H9 (cell line): ENCODE results near the gene FREY1. TPM values are rescaled to one million over a fixed set of nuclear protein-coding genes. Genes with fewer than 3 reads are reported as not detected.

Experiments
- DNase-seq: peaks from one replicate; pipeline ENCODE4 v3.0.0-alpha.2; 2017
- H2AFZ ChIP-seq: one replicate; pipeline ENCODE4 v1.6.1; 2013; ENCODE audit warnings: mild to moderate bottlenecking, low read length, control low read depth, moderate library complexity
- H2AK5ac ChIP-seq: 2 replicates; pipeline ENCODE4 v1.6.1; 2013; ENCODE audit warnings: low read length, control low read depth, mixed read lengths; ENCODE audit not compliant: insufficient read length
- H2BK120ac ChIP-seq: one replicate; pipeline ENCODE4 v1.6.1; 2013; ENCODE audit warnings: low read depth, mild to moderate bottlenecking, low read length, control low read depth, inconsistent platforms; ENCODE audit not compliant: poor library complexity, severe bottlenecking
- H2BK12ac ChIP-seq: 2 replicates; pipeline ENCODE4 v1.6.1; 2013; ENCODE audit warnings: low read length, control low read depth, mixed read lengths, low read depth; ENCODE audit not compliant: insufficient read length
- H2BK15ac ChIP-seq: 2 replicates; pipeline ENCODE4 v1.6.1; 2013; ENCODE audit warnings: low read depth, low read length, control low read depth
- H2BK20ac ChIP-seq: one replicate; pipeline ENCODE4 v1.6.1; 2013; ENCODE audit warnings: low read depth, mild to moderate bottlenecking, low read length, control low read depth, inconsistent platforms; ENCODE audit not compliant: poor library complexity, severe bottlenecking
- H2BK5ac ChIP-seq: 2 replicates; pipeline ENCODE4 v1.6.1; 2013; ENCODE audit warnings: low read length, control low read depth, mixed read lengths; ENCODE audit not compliant: insufficient read length
- H3K14ac ChIP-seq: 2 replicates; pipeline ENCODE4 v1.6.1; 2013; ENCODE audit warnings: low read length, control low read depth; ENCODE audit not compliant: insufficient read depth
- H3K18ac ChIP-seq: 2 replicates; pipeline ENCODE4 v1.6.1; 2013; ENCODE audit warnings: low read depth, mild to moderate bottlenecking, mixed read lengths, low read length, control low read depth; ENCODE audit not compliant: insufficient read length
- H3K23ac ChIP-seq: 2 replicates; pipeline ENCODE4 v1.6.1; 2013; ENCODE audit warnings: low read length, control low read depth, mixed read lengths, low read depth; ENCODE audit not compliant: insufficient read length
- H3K23me2 ChIP-seq: 2 replicates; pipeline ENCODE4 v1.6.1; 2013; ENCODE audit warnings: low read depth, mild to moderate bottlenecking, mixed read lengths, low read length, control low read depth; ENCODE audit not compliant: insufficient read length, poor library complexity, severe bottlenecking
- H3K27ac ChIP-seq: 2 replicates; pipeline ENCODE4 v1.5.1; 2013; ENCODE audit warnings: low read length, control low read depth, mixed read lengths, low read depth; ENCODE audit not compliant: insufficient read length
- H3K27me3 ChIP-seq: 2 replicates; pipeline ENCODE4 v1.6.1; 2013; ENCODE audit warnings: low read length, control low read depth, inconsistent platforms; ENCODE audit not compliant: insufficient read depth
- H3K4ac ChIP-seq: 2 replicates; pipeline ENCODE4 v1.6.1; 2013; ENCODE audit warnings: low read depth, mild to moderate bottlenecking, control low read depth, inconsistent platforms, low read length, moderate library complexity
- H3K4me1 ChIP-seq: 2 replicates; pipeline ENCODE4 v1.6.1; 2013; ENCODE audit warnings: low read length, control low read depth, inconsistent platforms; ENCODE audit not compliant: insufficient read depth
- H3K4me2 ChIP-seq: 2 replicates; pipeline ENCODE4 v1.6.1; 2013; ENCODE audit warnings: low read length, control low read depth, mixed read lengths; ENCODE audit not compliant: insufficient read length, insufficient read depth
- H3K56ac ChIP-seq: 2 replicates; pipeline ENCODE4 v1.6.1; 2013; ENCODE audit warnings: low read depth, mild to moderate bottlenecking, mixed read lengths, low read length, control low read depth; ENCODE audit not compliant: insufficient read length
- H3K79me1 ChIP-seq: 2 replicates; pipeline ENCODE4 v1.6.1; 2013; ENCODE audit warnings: low read depth, mild to moderate bottlenecking, moderate library complexity, low read length, control low read depth, inconsistent platforms; ENCODE audit not compliant: insufficient read depth, poor library complexity, severe bottlenecking
- H3K79me2 ChIP-seq: 2 replicates; pipeline ENCODE4 v1.6.1; 2013; ENCODE audit warnings: low read length, control low read depth, inconsistent platforms; ENCODE audit not compliant: insufficient read depth
- H3K9ac ChIP-seq: 2 replicates; pipeline ENCODE4 v1.6.1; 2013; ENCODE audit warnings: low read length, control low read depth, mixed read lengths; ENCODE audit not compliant: insufficient read length; ENCODE audit errors: extremely low read depth
- H3K9me3 ChIP-seq: one replicate; pipeline ENCODE4 v1.6.1; 2013; ENCODE audit warnings: low read depth, low read length, inconsistent platforms; ENCODE audit not compliant: control insufficient read depth
- H3T11ph ChIP-seq: one replicate; pipeline ENCODE4 v1.6.1; 2013; ENCODE audit warnings: mild to moderate bottlenecking, low read length, control low read depth, inconsistent platforms
- H4K20me1 ChIP-seq: one replicate; pipeline ENCODE4 v1.6.1; 2013; ENCODE audit not compliant: control insufficient read depth, insufficient read length, insufficient read depth
- H4K5ac ChIP-seq: 2 replicates; pipeline ENCODE4 v1.6.1; 2013; ENCODE audit warnings: low read depth, mild to moderate bottlenecking, mixed read lengths, low read length, control low read depth; ENCODE audit not compliant: insufficient read length
- H4K8ac ChIP-seq: replicated peaks from 2 replicates; pipeline ENCODE4 v1.6.1; 2013; ENCODE audit warnings: low read length, control low read depth, mixed read lengths, low read depth; ENCODE audit not compliant: insufficient read length
- H4K91ac ChIP-seq: 2 replicates; pipeline ENCODE4 v1.6.1; 2013; ENCODE audit warnings: low read depth, mild to moderate bottlenecking, moderate library complexity, mixed read lengths, low read length, control low read depth; ENCODE audit not compliant: insufficient read length
- H3K27ac Mint-ChIP-seq, 3 experiments: 2 replicates in 2 of 3; 3 replicates in 1 of 3; pipeline ENCODE4 v1.8.0; 2020 to 2021; ENCODE audit warnings: mixed read lengths in 3 of 3, mild to moderate bottlenecking in 1 of 3, moderate library complexity in 1 of 3
- H3K27me3 Mint-ChIP-seq: 2 replicates; pipeline ENCODE4 v1.8.0; 2021; ENCODE audit warnings: low read depth, mild to moderate bottlenecking, moderate library complexity, mixed read lengths
- H3K36me3 Mint-ChIP-seq, 3 experiments: 2 replicates in 2 of 3; 3 replicates in 1 of 3; pipeline ENCODE4 v1.8.0; 2020 to 2021; ENCODE audit warnings: low read depth in 3 of 3, mixed read lengths in 3 of 3; ENCODE audit not compliant: insufficient read depth in 1 of 3
- H3K4me1 Mint-ChIP-seq, 2 experiments: 2 replicates each; pipeline ENCODE4 v1.8.0; 2020; ENCODE audit warnings: mixed read lengths in 2 of 2
- H3K4me3 Mint-ChIP-seq, 2 experiments: 2 replicates in 1 of 2; 3 replicates in 1 of 2; pipeline ENCODE4 v1.8.0; 2020 to 2021; ENCODE audit warnings: mild to moderate bottlenecking in 2 of 2, mixed read lengths in 2 of 2, moderate library complexity in 1 of 2
- H3K9me3 Mint-ChIP-seq, 2 experiments: 2 replicates in 1 of 2; 3 replicates in 1 of 2; pipeline ENCODE4 v1.8.0; 2020; ENCODE audit warnings: mild to moderate bottlenecking in 2 of 2, mixed read lengths in 2 of 2, moderate library complexity in 1 of 2
- CTCF ChIP-seq: fragments of 200-600 bp; sonication (generic); conservative IDR thresholded peaks from 3 replicates; pipeline ENCODE4 v1.8.0; 2021; ENCODE audit warnings: antibody characterized with exemption, mild to moderate bottlenecking
- whole genome bisulfite sequencing: extraction: QIAGEN DNeasy Blood & Tissue Kit; methylation state at CpG from one replicate; pipeline ENCODE4 v1.1.7; 2013; ENCODE audit warnings: missing lambda C conversion rate, low lambda C conversion rate, mixed read lengths; ENCODE audit not compliant: insufficient read length; ENCODE audit errors: extremely low coverage; 5-methylcytosine and 5-hydroxymethylcytosine counted together
- total RNA-seq: library from RNA; stranded (reverse); gene quantifications from 2 replicates; pipeline ENCODE4 v1.2.1, GENCODE V29; 2021

Gene FREY1
- total RNA-seq, 1 experiment from 2014 or later: 2.1 TPM

DNA sequence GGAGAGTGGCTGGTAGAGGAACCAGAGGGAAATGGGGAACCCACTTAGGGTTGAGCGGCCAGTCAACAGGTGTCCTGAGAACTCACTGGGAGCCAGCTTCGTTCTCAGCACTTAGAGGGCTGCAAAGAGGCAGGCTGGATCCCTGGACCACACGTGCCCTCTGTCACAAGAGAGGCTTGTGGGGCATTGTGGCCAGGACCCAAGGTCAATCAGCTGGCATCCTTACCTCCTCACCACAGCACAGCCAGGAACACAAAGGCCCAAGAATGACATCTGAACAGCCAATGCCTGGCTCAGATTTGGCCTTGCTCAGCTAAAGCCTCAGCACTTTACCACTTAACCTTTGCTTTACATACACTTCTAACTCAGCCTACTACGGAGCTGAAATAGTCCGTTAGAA is 14.2 kb downstream of the FREY1 start:
- Histone ChIP-seq H2AK5ac (no peak overlapping the region), H3K27ac (no peak overlapping the region)
- H3K27ac Mint-ChIP-seq: peak overlapping the region in 1 of 3 experiments; percentile 83; a peak in 2 of 7 replicates

More for the DNA sequence above, 14.2 kb downstream of the FREY1 start:
- Mint-ChIP-seq H3K36me3 (peaks cover 0 to 9% (median 0%) of the 10 kb centered on the region in 3 experiments; a peak in 3 of 7 replicates), H3K4me3 (no peak overlapping the region), H3K4me1 (peaks cover 25 to 37% of the 10 kb centered on the region in 2 experiments), H3K27me3 (no peaks in the 10 kb centered on the region; the same call in 1 of the 2 replicates), H3K9me3 (no peaks in the 10 kb centered on the region; a peak in 1 of 5 replicates)
- H3T11ph ChIP-seq: no peak overlapping the region
- H3K23me2 ChIP-seq: no peaks in the 10 kb centered on the region
- no peak for DNase-seq
- no peak overlapping the region for H3K18ac ChIP-seq
- TF ChIP-seq CTCF: no peak
- WGBS: no CpG with 5 or more reads among the region's 5 CpGs
- H3K9me3 ChIP-seq: no peaks in the 10 kb centered on the region
- no peak overlapping the region for H2AFZ ChIP-seq
- no peaks in the 10 kb centered on the region for H3K27me3 ChIP-seq
- no peak overlapping the region for H3K56ac ChIP-seq
- no peak overlapping the region for H2BK12ac ChIP-seq
- no peaks in the 10 kb centered on the region for H3K79me1 ChIP-seq
- H2BK120ac ChIP-seq: no peak overlapping the region
- H3K9ac ChIP-seq: no peak overlapping the region
- no peak overlapping the region for H4K91ac ChIP-seq
- H2BK20ac ChIP-seq: no peak overlapping the region
- H3K23ac ChIP-seq: no peak overlapping the region
- no peaks in the 10 kb centered on the region; the same call in 1 of the 2 replicates for H3K4me1 ChIP-seq
- no peak overlapping the region for H2BK15ac ChIP-seq
- H3K14ac ChIP-seq: no peak overlapping the region
- H3K79me2 ChIP-seq: no peaks in the 10 kb centered on the region
- no peaks in the 10 kb centered on the region for H4K20me1 ChIP-seq
- no peak overlapping the region for H4K8ac ChIP-seq
- H3K4me2 ChIP-seq: no peak overlapping the region
- H2BK5ac ChIP-seq: no peak overlapping the region
- no peak overlapping the region for H4K5ac ChIP-seq
- no peak overlapping the region for H3K4ac ChIP-seq
